GM12874 (cell line): ENCODE data around the gene BLID.

ENCODE experiments used
- TF ChIP-seq, protein P1 (sequence below): IDR thresholded peaks from 2 replicates; pipeline ENCODE4 v1.5.1; 2011; ENCODE audit warnings: low read depth, mild to moderate bottlenecking, control low read depth, low read length, moderate library complexity; ENCODE audit not compliant: insufficient read depth

The BLID gene

DNA sequence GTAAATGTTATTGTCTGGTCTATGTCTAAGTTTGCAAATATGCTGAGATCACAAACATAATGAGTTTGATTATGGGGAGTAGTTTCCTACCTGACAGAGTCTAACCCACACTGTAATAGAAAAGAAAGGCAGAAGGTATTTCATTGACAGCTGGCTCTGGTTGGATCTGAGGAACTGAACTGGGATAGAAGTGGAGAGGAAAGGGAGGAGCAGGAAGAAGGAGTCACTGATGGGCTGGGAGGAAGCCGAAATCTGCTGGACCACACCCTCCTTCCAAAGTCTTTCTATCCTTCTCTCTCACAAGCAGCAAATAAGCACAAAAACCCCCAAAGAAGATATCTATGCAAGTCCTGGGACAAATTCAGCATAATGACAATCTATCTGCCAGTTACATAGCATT, 11.7 kb downstream of the BLID start:
- TF ChIP-seq, protein P1, sequence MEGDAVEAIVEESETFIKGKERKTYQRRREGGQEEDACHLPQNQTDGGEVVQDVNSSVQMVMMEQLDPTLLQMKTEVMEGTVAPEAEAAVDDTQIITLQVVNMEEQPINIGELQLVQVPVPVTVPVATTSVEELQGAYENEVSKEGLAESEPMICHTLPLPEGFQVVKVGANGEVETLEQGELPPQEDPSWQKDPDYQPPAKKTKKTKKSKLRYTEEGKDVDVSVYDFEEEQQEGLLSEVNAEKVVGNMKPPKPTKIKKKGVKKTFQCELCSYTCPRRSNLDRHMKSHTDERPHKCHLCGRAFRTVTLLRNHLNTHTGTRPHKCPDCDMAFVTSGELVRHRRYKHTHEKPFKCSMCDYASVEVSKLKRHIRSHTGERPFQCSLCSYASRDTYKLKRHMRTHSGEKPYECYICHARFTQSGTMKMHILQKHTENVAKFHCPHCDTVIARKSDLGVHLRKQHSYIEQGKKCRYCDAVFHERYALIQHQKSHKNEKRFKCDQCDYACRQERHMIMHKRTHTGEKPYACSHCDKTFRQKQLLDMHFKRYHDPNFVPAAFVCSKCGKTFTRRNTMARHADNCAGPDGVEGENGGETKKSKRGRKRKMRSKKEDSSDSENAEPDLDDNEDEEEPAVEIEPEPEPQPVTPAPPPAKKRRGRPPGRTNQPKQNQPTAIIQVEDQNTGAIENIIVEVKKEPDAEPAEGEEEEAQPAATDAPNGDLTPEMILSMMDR = no peak

DNA sequence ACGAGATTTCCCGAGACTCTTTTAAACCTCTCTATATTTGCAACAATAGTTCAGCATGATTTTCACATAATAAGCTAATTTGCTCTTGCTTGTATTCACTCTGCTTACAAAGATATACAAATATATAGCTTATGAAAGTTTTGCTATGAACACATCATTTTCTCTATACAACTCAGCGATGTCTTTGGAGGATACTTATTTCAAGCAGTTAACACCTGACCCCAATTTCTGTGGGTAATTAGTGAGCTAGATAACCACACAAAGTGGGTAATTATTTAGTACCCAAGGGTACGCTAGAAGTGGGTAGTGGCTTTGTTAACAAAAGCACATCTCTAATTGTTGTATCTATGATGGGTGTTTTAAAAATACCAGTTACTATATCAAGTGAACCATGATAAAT, 12.3 kb downstream of the BLID start:
- TF ChIP-seq, protein P1 = no peak

DNA sequence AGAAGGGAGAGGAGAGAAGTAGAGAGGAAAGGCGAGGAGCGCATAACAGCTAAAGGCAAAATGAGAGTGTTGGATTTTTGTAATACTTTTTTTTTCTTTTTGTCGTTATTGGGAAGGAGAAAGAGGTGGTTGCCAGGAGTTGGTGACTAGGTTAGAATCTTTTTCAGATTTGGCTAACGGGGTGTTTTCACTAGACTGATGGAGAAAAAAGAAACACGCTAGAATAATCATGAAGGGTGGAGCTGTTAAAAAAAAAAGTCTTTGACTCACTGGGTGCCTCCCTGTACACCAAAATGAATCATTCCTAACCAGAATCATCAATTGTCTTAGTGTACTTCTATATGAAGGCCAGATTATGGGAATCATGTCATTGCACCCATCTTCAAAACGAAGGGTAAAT, 12.7 kb downstream of the BLID start:
- TF ChIP-seq, protein P1 = no peak

DNA sequence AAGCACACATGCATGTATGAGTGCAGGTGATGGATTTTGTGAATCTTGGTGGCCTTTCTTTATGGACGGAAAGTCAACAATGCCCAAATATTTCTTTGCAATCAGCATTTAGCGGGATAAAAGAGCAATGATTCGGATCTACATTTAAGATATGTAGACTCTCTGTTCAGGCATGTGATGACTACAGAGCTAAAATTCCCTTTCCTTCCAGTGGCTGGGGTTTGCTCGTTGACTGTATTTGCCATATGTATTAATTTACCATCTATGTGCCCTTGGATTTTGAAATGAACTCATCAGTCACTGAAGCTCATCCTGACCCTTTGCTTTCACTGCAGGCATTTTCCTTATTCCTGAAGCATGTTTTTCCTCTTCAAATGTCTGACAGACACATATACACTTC, 13.6 kb downstream of the BLID start:
- TF ChIP-seq, protein P1 = no peak

DNA sequence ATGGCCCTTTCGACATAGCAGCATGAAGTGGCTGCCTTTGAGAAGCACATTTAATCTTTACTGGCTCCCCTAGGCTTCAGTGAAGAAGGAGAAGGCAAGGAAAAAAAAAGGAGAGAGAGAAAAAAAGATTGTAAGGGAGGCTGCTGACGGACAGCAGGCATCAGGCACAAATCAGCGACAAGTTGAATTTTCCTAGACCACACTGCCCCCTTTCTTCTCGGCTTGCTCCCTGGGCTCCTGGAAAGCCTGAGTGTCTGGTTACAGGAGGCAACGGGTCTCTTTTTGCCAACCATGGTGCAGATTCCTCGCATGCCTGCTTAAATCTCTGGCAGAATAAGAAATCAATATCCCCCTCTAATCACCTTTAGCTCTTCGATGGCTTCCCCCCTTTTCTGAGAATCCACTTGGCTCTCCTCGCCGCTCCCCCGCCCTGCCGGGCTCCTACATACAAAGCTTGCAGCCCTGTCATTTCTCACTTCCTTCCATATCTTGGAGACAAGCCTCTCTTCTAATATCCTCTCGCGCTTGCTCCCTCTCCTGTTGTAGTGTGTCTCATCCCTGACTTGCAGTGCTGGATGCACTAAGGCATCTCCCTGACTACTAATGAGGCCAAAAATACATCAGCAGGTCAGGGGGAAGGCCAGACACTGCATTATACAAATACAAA, 14.3 kb downstream of the BLID start:
- TF ChIP-seq, protein P1 = no peak

DNA sequence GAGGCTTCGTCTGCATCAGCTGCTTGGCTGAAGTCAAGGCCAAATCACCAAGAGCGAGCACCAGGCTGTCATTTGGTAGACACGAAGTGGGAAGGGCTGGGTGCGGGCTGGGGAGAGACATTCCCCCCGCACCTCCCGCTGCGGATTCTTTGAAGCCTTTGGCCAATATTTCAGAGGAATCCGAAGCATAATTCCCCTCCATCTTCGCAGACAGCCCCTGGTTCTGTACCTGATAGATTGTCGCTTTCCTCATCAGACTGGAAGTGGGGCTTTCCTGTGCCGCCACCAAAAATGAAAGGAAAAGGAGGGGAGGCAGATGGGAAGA, 15.3 kb downstream of the BLID start:
- TF ChIP-seq, protein P1 = no peak

DNA sequence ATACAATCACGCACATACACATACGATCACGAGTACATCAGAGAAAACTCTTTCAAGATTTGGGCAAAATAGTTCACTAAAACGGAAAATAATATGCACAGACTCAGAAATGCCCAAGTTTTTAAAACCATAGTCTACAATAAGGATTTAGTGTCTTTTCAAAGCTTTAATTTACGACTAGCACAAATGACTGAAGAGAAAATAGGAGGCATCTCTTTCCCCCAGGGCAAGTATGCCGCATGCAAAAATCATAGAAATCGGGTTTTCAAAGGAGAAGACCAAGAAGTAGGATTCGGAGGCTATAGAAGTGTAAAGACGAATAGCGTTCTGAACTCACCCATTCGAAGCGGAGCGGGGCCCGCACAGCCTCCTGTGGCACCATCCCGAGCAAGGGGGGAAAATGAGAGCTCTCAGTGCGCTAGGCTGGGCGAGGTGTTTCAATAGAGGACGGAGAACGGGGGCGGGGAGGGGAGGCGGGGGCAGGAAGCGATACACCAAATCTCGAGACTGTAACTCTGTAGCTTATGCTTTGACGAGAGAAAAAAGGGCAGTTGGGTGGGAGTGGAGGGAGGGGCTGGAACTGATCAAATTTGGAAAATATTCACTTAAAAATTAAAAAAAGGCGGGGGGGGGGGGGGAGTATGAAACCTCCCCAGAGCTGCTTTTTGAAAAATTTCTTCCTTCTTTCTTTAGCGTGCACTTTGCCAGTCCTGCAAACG, 15.8 kb downstream of the BLID start:
- TF ChIP-seq, protein P1 = no peak
